CD4-positive, alpha-beta T cell (primary cell): ENCODE results near the gene SLAMF1. TPM values are rescaled to one million over a fixed set of nuclear protein-coding genes. Genes with fewer than 3 reads are reported as not detected.

Experiments
- ATAC-seq: fragments of 200-7000 bp; cut with Tn5 transposase; one replicate; pipeline ENCODE4 v1.10.0; 2022; ENCODE audit warnings: mild to moderate bottlenecking; ENCODE audit not compliant: poor library complexity
- CTCF ChIA-PET: fragments of 350-600 bp; sonication (Branson Sonifier 250); formaldehyde crosslinking; loops from one replicate; lab custom pipeline; 2021; ENCODE audit warnings: antibody characterized with exemption, inconsistent platforms; lab: Charles Lee
- POLR2A ChIA-PET: fragments of 350-600 bp; sonication (Branson Sonifier 250); formaldehyde crosslinking; loops from one replicate; lab custom pipeline; 2021; ENCODE audit warnings: antibody characterized with exemption, inconsistent platforms; lab: Charles Lee
- DNase-seq, 14 experiments: peaks; one replicate each; pipeline ENCODE4 v3.0.0-alpha.2; 2013 to 2020; ENCODE audit warnings: mixed read lengths in 2 of 14
- H3K27ac ChIP-seq, 2 donors: one replicate each; pipeline versions ENCODE4 v1.5.1 to v1.7.0; 2013; ENCODE audit warnings: low read length in 2 of 2, low read depth in 1 of 2, mild to moderate bottlenecking in 1 of 2
- H3K27me3 ChIP-seq, 2 experiments: 1 replicate in 1 of 2; 2 replicates in 1 of 2; pipeline versions ENCODE4 v1.6.1 to v1.7.0; 2013; ENCODE audit warnings: low read length in 2 of 2, control low read depth in 1 of 2, mild to moderate bottlenecking in 1 of 2, moderate library complexity in 1 of 2; ENCODE audit not compliant: insufficient read depth in 2 of 2, control insufficient read depth in 1 of 2
- H3K36me3 ChIP-seq: one replicate; pipeline ENCODE4 v1.6.1; 2013; ENCODE audit warnings: low read length, control low read depth; ENCODE audit not compliant: insufficient read depth
- H3K4me1 ChIP-seq: one replicate; pipeline ENCODE4 v1.6.1; 2013; ENCODE audit warnings: low read length, control low read depth; ENCODE audit not compliant: insufficient read depth
- H3K4me3 ChIP-seq: one replicate; pipeline ENCODE4 v1.5.1; 2013; ENCODE audit warnings: mild to moderate bottlenecking, low read length, moderate library complexity
- H3K9me3 ChIP-seq, 2 experiments: 1 replicate in 1 of 2; 2 replicates in 1 of 2; pipeline versions ENCODE4 v1.6.1 to v1.7.0; 2013; ENCODE audit warnings: low read length in 2 of 2, mild to moderate bottlenecking in 2 of 2, control low read depth in 1 of 2, moderate library complexity in 1 of 2; ENCODE audit not compliant: control insufficient read depth in 1 of 2, insufficient read depth in 1 of 2
- H3K27ac Mint-ChIP-seq: one replicate; pipeline ENCODE4 v1.8.0; 2020; ENCODE audit warnings: mixed read lengths
- H3K27me3 Mint-ChIP-seq: one replicate; pipeline ENCODE4 v1.8.0; 2021; ENCODE audit warnings: mixed read lengths
- H3K36me3 Mint-ChIP-seq: one replicate; pipeline ENCODE4 v1.8.0; 2021; ENCODE audit warnings: low read depth, mixed read lengths
- H3K4me1 Mint-ChIP-seq: one replicate; pipeline ENCODE4 v1.8.0; 2021; ENCODE audit warnings: low read depth, mixed read lengths
- H3K4me3 Mint-ChIP-seq: one replicate; pipeline ENCODE4 v1.8.0; 2020; ENCODE audit warnings: mild to moderate bottlenecking, mixed read lengths
- H3K9me3 Mint-ChIP-seq: one replicate; pipeline ENCODE4 v1.8.0; 2020; ENCODE audit warnings: mixed read lengths
- CTCF ChIP-seq: fragments of 200-600 bp; IDR thresholded peaks from one replicate; pipeline ENCODE4 v1.8.0; 2022; ENCODE audit warnings: antibody characterized with exemption, mild to moderate bottlenecking
- intact Hi-C, 2 experiments: fragments of 100-400 bp; cut with DNase I in 1 of 2; cut with micrococcal nuclease in 1 of 2; formaldehyde crosslinking; loops; one replicate each; pipeline versions ENCODE4 v1.15.1 to v1.9.0; 2023 to 2025; cut with DNase I, micrococcal nuclease
- total RNA-seq, 174 experiments: library from RNA in 2 of 174; stranded (reverse) in 2 of 174; gene quantifications; one replicate each; pipeline ENCODE4 v1.2.3 and lab custom pipeline; 2021 to 2026

SLAMF1 gene
- total RNA-seq, 2 experiments from 2014 or later = 39.4 to 39.8 TPM

- H3K4me1 ChIP-seq = peaks cover 44% of the 10 kb centered on the region
- peaks cover 84% of the 10 kb centered on the region for H3K4me1 Mint-ChIP-seq
- H3K36me3 ChIP-seq = peaks cover 86% of the 10 kb centered on the region
- H3K27me3 ChIP-seq = no peaks in the 10 kb centered on the region
- ChIA-PET CTCF (interaction anchor here (0.8 to 5.2 kb wide), 15 partner anchors 9 to 66 kb away, joined by 3 to 37 read pairs (median 6); partner anchors contain the start of gene SLAMF1), POLR2A (interaction anchor here (0.7 to 3.2 kb wide), 10 partner anchors 10 to 89 kb away, joined by 3 to 26 read pairs (median 4); partner anchors contain the start of gene SLAMF1)
- H3K4me3 Mint-ChIP-seq = no peak overlapping the region
- no peaks in the 10 kb centered on the region for H3K9me3 ChIP-seq
- peak overlapping the region; percentile 42 for H3K27ac Mint-ChIP-seq
- H3K36me3 Mint-ChIP-seq = peaks cover 92% of the 10 kb centered on the region
- no peak overlapping the region for H3K27ac ChIP-seq
- ATAC-seq (peak; percentile 67), DNase-seq (peak in 8 of 14 experiments; percentile 19 to 79 (median 44))
- peak; percentile 80 for TF ChIP-seq CTCF
- no peak overlapping the region for H3K4me3 ChIP-seq
- intact Hi-C loops = loop anchor here (1.0 to 2.0 kb wide), 4 partner anchors 10 to 56 kb away; partner anchors contain the start of gene SLAMF1 (in 1 of the 2)
- no peaks in the 10 kb centered on the region for H3K27me3 Mint-ChIP-seq
- no peaks in the 10 kb centered on the region for H3K9me3 Mint-ChIP-seq
Observed at GRCh38 chr1:160618763-160619274, 28.0 kb downstream of the SLAMF1 start.

GRCh38 chr1:160618327-160618726 is 28.5 kb downstream of the SLAMF1 start:
- no peak for TF ChIP-seq CTCF
- H3K27ac Mint-ChIP-seq = peak overlapping the region; percentile 42
- H3K9me3 Mint-ChIP-seq = no peaks in the 10 kb centered on the region
- H3K27me3 ChIP-seq = no peaks in the 10 kb centered on the region
- H3K9me3 ChIP-seq = no peaks in the 10 kb centered on the region
- peaks cover 39% of the 10 kb centered on the region for H3K4me1 ChIP-seq
- ATAC-seq (no peak), DNase-seq (peak in 1 of 14 experiments; percentile 4)
- peaks cover 92% of the 10 kb centered on the region for H3K36me3 Mint-ChIP-seq
- H3K4me1 Mint-ChIP-seq = peaks cover 84% of the 10 kb centered on the region
- H3K27ac ChIP-seq = peak overlapping the region in 1 of 2 donors; percentile 4
- H3K4me3 ChIP-seq = no peak overlapping the region
- ChIA-PET CTCF (interaction anchor here (0.8 to 5.2 kb wide), 15 partner anchors 9 to 66 kb away, joined by 3 to 37 read pairs (median 6); partner anchors contain the start of gene SLAMF1), POLR2A (interaction anchor here (0.7 to 3.2 kb wide), 9 partner anchors 10 to 90 kb away, joined by 3 to 26 read pairs (median 4); partner anchors contain the start of gene SLAMF1)
- H3K4me3 Mint-ChIP-seq = no peak overlapping the region
- H3K36me3 ChIP-seq = peaks cover 86% of the 10 kb centered on the region
- H3K27me3 Mint-ChIP-seq = no peaks in the 10 kb centered on the region
- intact Hi-C loops = loop anchor here (1.0 to 2.0 kb wide), 3 partner anchors 18 to 56 kb away; partner anchors contain the start of gene SLAMF1 (in 1 of the 2)

- Mint-ChIP-seq H3K27ac (no peak overlapping the region), H3K4me1 (peaks cover 67% of the 10 kb centered on the region), H3K4me3 (no peak overlapping the region), H3K27me3 (no peaks in the 10 kb centered on the region), H3K36me3 (peaks cover 90% of the 10 kb centered on the region), H3K9me3 (no peaks in the 10 kb centered on the region)
- H3K36me3 ChIP-seq = peaks cover 89% of the 10 kb centered on the region
- H3K27ac ChIP-seq = no peak overlapping the region
- no peak overlapping the region for H3K4me3 ChIP-seq
- no peak for TF ChIP-seq CTCF
- no peaks in the 10 kb centered on the region for H3K27me3 ChIP-seq
- ATAC-seq = no peak
- no peak for DNase-seq
- intact Hi-C loops = no loop called here
- H3K9me3 ChIP-seq = no peaks in the 10 kb centered on the region
- CTCF ChIA-PET = interaction anchor here (0.5 to 1.2 kb wide), 2 partner anchors 17 to 47 kb away, joined by 3 read pairs; no protein-coding TSS in a partner anchor
- H3K4me1 ChIP-seq = peaks cover 16% of the 10 kb centered on the region
- POLR2A ChIA-PET = no interaction called here
Observed at GRCh38 chr1:160615660-160616059, 31.2 kb downstream of the SLAMF1 start.
